Measurements from ENCODE around the gene GTF2IRD2.
"Not testable (repeated sequence)": the region's sequence is repeated elsewhere in the genome, so short reads cannot be mapped to it uniquely, and the experiment has no call there.

The GTF2IRD2 gene

DNA sequence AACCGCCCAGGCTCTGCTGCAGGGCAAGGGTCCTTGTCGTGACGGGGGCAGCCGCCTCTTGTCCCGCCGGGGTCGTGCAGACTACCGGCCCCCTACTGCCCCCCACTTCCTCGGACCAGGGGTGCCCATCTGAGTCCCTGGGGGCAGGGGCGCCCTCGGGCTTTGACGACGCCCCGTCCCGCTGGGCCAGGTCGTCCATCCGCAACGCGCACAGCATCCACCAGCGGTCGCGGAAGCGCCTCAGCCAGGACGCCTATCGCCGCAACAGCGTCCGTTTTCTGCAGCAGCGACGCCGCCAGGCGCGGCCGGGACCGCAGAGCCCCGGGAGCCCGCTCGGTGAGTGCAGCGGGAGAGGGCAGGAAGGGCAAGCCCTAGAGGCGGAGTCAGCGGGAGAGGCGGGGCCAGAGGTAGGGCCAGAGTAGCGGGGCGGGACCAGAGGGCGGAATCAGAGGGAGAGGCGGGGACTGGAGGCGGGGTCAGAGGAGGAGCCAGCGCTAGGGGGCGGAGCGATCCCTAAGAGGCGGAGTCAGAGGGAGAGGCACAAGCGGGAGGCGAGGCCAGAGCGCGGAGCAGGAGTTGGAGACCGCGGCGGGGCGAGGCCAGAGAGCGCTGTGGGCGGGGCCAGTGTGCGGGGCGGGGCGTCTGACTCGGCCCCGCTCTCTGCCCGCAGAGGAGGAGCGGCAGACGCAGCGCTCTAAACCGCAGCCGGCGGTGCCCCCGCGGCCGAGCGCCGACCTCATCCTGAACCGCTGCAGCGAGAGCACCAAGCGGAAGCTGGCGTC is 62.8 kb downstream of the GTF2IRD2 start:
- DNase-seq (ENCODE audit: low read depth in 2 of 2) = peak; percentile 84 to 88

GRCh38 chr7:74783595-74783994 is 67.8 kb downstream of the GTF2IRD2 start:
- DNase-seq (ENCODE audit: low read depth in 2 of 2) = not testable (repeated sequence)

DNA sequence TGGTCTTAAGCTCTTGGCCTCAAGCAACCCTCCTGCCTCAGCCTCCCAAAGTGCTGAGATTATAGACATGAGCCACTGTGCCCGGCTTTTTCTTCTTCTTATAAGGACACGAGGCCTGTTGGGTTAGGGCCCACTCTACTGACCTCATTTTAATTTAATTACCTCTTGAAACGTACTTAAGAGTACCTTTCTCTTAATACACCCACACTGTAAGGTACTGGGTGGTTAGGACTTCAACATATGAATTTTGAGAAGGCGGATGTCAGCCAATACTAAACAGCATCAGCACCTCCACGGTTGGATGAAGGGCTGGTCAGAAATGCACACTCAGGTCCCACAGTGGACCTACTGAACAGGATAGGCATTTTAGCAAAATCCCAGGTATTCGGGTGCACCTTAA is 69.7 kb downstream of the GTF2IRD2 start:
- DNase-seq (ENCODE audit: low read depth in 2 of 2) = not testable (repeated sequence)

- not testable (repeated sequence) for DNase-seq (ENCODE audit: low read depth in 2 of 2)
Measured at GRCh38 chr7:74779053-74779452, 72.4 kb downstream of the GTF2IRD2 start.

- DNase-seq (ENCODE audit: low read depth in 2 of 2) = not testable (repeated sequence)
Measured at GRCh38 chr7:74775111-74775510, 76.3 kb downstream of the GTF2IRD2 start.

- DNase-seq (ENCODE audit: low read depth in 2 of 2) = not testable (repeated sequence)
Measured at GRCh38 chr7:74773760-74774750, 77.3 kb downstream of the GTF2IRD2 start, which contains the start of gene NCF1. TSS of gene NCF1 (plus strand) at chr7:74774011. CDS start at chr7:74774032, 21 bp downstream.

GRCh38 chr7:74772093-74772492 is 79.3 kb downstream of the GTF2IRD2 start:
- DNase-seq (ENCODE audit: low read depth in 2 of 2) = not testable (repeated sequence)

DNA sequence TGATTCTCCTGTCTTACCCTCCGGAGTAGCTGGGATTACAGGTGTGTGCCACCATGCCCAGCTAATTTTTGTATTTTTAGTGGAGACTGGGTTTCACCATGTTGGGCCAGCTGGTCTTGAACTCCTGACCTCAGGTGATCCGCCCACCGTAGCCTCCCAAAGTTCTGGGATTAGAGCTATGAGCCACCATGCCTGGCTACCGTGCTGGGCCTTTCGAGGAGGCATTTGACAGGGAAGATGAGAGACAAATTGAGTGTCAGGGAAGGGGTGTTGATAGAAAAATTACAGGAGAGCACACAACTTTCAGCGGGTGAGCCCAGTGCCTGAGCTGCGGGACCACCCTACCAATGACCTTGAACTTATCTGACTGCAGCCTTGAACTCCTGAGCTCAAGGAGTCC is 81.3 kb downstream of the GTF2IRD2 start:
- DNase-seq (ENCODE audit: low read depth in 2 of 2) = not testable (repeated sequence)

GRCh38 chr7:74766991-74767390 is 84.4 kb downstream of the GTF2IRD2 start:
- DNase-seq (ENCODE audit: low read depth in 2 of 2) = not testable (repeated sequence)

GRCh38 chr7:74766509-74766908 is 84.9 kb downstream of the GTF2IRD2 start:
- not testable (repeated sequence) for DNase-seq (ENCODE audit: low read depth in 2 of 2)

DNA sequence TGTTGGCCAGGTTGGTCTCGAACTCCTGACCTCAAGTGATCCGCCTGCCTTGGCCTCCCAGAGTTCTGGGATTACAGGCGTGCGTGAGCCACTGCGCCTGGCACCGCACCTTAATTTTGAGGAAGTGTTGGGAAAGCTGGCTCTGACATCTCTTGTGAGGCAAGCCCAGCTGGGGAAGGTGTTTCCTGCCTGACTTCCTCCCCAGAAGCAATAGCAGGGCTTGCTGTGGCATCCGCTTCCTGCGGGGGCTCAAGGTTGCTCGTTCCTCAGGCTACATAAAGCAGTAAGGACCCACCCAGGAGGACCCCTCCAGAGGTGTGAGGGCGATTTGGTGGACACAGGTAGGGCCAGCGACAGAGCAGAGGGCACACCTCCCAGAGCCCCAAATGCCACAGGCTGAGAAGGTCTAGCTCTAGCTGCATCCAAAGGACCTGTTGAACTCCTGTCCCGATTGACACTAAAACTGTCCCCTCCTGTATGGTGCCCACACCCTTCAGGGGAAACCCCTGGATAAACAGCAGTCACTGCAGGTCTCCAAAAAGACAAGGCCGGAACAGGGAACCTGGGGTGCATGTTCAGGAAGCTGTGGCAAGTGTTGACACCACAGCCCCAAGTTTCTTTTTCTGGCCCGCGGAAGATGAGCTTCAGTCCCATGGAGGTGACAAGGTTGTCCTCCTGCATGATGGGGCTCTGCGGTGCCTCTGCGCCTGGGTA is 86.0 kb downstream of the GTF2IRD2 start:
- not testable (repeated sequence) for DNase-seq (ENCODE audit: low read depth in 2 of 2)

DNA sequence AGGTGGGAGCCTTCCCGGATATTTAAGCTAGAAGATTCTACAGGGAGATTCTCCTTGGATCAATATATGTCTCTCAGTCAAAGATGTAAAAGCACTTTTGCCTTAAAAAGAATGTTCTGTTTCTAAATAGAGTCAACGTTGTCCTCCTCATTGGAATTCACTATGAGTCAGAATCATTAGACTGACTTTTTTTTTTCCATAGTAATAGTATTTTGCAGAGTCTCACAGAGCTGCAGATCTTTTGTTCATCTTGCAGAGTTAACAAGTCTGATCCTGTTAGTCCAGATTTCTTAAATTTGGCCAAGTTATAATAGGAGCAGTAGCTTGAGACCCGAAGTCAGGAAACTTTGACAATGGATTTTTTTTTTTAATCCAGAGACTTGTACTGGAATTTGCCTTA is 92.4 kb downstream of the GTF2IRD2 start:
- DNase-seq (ENCODE audit: low read depth in 2 of 2) = not testable (repeated sequence)

- not testable (repeated sequence) for DNase-seq (ENCODE audit: low read depth in 2 of 2)
Measured at GRCh38 chr7:74758268-74758667, 93.1 kb downstream of the GTF2IRD2 start.

DNA sequence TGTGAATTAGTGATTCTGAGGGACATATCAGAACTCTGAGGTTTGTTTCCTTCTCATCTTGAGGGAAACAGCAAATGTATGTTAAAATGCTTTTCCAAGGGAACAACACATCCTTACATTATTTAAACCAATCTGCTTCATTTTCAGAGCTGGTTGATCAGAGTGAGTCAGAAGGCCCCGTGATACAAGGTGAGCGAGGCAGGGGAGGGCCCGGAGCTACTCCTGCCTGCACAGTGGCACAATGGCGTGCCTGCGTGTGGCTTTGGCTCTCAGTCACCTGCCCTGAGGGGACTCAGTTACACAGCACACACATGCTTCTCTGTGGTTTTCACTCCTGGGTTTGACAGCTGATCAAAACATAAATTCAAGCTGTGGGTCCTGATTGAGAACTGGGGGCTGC is 94.7 kb downstream of the GTF2IRD2 start:
- DNase-seq (ENCODE audit: low read depth in 2 of 2) = not testable (repeated sequence)

- not testable (repeated sequence) for DNase-seq (ENCODE audit: low read depth in 2 of 2)
Measured at GRCh38 chr7:74753921-74754482, 97.4 kb downstream of the GTF2IRD2 start.
